HuH-7 (cell line): Measurements from ENCODE around the gene HOGA1.
A peak's percentile ranks its signal among the peaks of the same experiment; 100 is the strongest.
"Not testable (repeated sequence)": the region's sequence is repeated elsewhere in the genome, so short reads cannot be mapped to it uniquely, and the experiment has no call there.

Source experiments
- DNase-seq: peaks from one replicate; pipeline ENCODE4 v3.0.0; 2011; ENCODE audit warnings: low spot score

The HOGA1 gene

DNA sequence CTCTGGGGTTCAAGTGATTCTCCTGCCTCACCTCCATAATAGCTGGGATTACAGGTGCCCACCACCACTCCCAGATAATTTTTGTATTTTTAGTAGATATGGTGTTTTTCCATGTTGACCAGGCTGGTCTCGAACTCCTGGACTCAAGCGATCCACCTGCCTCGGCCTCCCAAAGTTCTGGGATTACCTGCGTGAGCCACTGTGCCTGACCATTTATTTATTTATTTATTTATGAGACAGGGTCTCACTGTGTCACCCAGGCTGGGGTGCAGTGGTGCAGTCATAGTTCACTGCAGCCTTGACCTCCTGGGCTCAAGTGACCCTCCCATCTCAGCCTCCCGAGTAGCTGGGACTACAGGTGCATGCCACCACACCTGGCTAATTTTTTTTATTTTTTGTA lies 29.9 kb upstream of the HOGA1 start:
- not testable (repeated sequence) for DNase-seq

DNA sequence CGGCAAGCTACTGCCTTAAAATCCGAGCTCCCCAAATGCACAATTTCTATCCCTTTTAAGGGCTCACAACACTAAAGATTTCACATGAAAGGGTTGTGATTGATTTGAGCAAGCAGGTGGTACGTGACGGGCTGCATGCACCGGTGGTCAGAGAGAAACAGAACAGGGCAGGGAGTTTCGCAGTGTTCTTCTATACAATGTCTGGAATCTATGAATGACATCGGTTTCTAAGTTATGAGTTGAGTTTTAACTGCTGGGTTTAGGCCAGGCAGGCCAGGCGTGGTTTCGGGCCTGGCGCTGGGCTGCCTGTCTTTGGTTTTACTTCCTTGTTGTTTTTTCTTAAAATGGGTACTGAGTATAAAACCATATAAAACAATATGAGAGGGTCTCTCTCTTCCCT lies 28.6 kb upstream of the HOGA1 start:
- DNase-seq, result not testable (repeated sequence)

DNA sequence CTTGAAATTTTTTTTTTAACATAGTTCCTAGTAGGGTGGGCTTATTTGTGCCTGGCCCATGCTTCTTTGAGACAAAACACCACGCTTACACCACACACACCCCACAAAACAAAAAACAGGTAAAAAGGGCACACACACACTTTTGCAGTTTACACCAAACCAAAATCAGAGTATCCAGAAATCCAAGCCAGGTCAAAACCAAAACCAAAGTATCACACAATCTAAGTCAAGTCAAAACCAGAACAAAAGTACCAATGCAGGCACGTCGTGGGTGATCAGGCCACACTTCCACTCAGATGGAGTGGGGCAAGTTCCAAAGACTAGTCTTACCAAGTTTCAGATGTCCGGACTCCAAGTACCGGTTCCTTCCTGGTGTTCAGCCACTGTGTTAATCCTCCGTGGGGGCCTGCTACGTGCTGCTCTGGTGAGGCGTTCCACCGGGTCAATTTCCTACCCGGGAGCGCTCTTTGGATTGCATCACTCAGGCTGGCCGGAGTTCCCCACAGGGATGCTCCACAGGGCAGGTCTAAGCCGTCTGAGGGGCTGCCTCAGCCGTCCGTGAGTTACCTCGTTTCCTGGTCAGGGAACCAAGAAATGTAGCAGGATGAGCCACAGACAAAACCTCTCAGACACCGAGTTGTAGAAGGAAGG lies 23.3 kb upstream of the HOGA1 start:
- not testable (repeated sequence) for DNase-seq

DNA sequence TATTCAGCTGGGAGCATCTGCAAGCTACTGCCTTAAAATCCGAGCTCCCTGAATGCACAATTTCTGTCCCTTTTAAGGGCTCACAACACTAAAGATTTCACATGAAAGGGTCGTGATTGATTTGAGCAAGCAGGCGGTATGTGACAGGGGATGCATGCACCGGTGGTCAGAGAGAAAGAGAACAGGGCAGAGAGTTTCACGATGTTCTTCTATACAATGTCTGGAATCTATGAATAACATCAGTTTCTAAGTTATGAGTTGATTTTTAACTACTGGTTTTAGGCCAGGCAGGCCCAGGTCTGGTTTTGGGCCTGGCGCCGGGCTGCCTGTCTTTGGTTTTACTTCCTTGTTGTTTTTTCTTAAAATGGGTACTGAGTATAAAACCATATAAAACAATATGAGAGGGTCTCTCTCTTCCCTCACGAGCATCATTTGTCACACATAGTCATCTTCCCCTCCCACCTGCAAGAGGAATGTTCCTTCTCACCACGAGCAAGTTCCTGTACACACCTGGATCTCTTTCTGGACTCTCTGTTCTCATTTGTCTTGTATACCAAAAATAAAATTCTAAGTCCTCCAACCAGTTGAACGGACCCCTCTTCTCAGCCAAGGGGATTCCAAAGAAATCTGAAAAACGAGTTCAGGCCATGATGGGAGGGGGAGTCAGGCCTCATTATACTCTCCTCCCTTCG lies 22.7 kb upstream of the HOGA1 start:
- DNase-seq, result not testable (repeated sequence)

DNA sequence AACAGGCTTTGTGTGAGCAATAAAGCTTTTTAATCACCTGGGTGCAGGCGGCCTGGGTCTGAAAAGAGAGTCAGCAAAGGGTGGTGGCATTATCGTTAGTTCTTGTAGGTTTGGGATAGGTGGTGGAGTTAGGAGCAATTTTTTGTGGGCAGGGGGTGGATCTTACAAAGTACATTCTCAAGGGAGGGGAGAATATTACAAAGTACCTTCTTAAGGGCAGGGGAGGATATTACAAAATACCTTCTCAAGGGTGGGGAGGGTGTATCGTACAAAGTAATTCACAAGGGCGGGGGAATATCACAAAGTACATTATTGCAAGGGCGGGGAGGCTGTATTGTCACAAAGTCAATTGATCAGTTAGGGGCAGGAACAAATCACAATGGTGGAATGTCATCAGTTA lies 21.9 kb upstream of the HOGA1 start:
- DNase-seq, result not testable (repeated sequence)

DNA sequence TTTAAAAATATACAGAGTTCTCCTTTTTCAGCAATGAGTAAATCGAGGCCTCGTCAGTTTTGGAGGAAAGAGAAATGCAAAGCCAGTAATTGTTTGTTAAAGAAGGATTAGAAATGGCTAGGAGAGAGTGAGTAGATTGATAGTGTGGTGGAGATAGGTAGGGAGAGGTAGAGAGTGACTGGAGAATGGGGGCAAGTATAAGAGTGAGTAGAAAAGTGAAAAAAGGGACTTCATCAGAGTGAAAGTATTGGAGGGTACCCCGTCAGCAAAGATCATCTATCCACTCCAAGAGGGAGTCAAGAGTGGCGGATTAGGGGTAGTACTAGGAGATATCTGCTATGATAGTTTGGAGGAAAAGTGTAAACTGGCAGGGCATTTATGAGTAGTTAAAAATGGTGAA lies 20.9 kb upstream of the HOGA1 start:
- no peak for DNase-seq

DNA sequence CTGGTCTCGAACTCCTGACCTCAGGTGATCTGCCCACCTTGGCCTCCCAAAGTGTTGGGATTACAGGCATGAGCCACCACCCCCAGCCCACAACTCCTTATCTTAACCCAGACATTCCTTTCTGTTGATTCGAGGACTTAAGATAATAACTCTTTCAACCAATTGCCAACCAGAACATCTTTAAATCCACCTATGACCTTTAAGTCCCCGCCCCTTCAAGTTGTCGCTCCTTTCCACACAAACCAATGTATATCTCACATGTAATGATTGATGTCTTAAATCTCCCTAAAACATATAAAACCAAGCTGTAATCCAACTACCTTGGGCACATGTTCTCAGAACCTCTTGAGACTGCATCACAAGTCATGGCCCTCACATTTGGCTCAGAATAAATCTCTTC lies 19.4 kb upstream of the HOGA1 start:
- DNase-seq, result no peak

DNA sequence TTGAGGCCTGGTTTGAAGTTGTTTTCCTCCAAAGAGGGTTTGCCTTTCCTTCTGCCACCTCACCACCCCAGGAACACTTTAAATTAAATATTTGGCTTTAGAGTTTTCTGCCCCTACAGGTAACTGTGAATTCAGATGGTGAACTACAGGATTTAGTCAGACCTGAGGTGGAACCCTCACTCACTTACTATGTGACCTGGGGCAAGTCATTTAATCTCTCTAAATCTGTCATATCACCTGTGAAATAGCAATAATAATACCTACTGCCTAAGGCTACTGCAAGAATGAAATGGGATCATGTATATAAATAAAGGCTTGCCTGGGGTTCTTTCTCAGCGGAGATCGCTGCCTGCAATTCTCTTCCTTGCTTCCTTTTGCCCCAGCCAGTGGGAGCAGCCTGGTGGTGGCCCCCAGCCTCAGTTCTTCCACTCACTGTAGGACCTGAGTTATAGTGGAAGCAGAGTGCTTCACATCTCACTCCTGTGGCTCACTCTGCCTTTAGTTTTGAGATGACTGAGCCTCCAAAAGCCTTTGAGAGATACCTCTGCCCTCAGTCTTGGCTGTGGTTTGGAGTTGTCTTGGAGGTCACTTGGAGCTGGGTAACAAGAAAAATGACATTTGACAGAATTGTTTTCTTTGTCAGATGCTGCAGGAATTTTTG lies 17.7 kb upstream of the HOGA1 start:
- DNase-seq, result no peak

DNA sequence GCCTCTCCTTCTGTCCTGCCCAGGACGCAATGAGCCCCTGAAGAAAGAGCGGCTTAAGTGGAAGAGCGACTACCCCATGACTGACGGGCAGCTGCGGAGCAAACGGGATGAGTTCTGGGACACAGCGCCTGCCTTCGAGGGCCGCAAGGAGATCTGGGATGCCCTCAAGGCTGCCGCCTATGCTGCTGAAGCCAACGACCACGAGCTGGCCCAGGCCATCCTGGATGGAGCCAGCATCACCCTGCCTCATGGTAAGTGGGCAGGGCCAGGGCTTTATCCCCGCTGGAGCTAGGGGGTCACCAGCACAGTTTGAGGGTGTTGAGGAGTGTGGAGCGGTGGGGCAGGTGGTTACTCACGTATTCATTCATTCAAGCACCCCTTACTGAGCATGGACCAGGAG lies 16.3 kb upstream of the HOGA1 start:
- no peak for DNase-seq

DNA sequence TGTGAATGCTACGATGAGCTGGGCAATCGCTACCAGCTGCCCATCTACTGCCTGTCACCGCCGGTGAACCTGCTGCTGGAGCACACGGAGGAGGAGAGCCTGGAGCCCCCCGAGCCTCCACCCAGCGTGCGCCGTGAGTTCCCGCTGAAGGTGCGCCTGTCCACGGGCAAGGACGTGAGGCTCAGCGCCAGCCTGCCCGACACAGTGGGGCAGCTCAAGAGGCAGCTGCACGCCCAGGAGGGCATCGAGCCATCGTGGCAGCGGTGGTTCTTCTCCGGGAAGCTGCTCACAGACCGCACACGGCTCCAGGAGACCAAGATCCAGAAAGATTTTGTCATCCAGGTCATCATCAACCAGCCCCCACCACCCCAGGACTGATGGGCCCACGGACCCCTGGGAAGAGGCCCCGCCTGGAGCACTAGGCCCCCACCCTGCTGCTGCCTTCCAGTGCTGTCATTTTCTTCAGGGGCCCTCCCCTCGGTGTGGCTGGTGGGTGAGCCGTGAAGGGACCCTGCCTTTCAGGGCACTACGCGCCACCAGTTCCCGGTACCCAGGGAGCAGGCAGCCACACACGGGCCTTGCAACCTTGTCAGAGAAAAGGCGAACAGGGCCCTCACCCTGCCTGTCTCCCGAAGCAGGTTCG lies 13.9 kb upstream of the HOGA1 start:
- no peak for DNase-seq

DNA sequence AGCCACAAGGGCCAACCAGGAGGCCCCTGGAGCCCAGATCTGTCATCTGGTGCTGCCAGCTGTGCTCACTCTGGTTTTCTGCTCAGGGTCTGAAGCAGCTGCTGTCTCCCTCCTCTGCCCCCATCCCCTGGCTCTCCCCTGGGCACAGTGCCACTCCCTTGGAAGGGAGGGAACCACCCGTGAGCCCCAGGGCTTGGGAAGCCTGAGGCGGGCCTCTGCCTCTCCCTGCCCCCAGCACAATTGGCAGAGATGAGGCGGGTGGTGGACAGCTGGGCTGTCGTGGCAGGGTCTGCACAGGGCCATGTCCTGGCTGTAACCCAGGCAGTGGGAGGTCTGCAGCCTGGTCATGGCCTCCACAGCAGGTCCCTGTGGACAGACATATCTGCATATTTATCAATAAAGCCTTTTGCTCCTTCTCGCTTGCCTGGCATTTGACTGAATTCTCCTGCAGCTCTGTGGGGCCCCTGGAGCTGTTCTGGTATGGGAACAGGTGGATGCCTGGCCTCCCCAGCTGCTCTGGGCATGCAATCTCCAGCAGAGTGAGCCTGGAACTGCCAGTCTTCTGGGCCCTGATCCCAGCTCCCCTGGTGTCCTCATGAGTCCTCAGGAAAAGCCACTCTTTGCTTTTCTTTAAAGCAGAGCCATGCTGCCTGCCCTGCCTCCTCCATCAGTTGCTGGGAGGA lies 13.3 kb upstream of the HOGA1 start:
- DNase-seq, result no peak

DNA sequence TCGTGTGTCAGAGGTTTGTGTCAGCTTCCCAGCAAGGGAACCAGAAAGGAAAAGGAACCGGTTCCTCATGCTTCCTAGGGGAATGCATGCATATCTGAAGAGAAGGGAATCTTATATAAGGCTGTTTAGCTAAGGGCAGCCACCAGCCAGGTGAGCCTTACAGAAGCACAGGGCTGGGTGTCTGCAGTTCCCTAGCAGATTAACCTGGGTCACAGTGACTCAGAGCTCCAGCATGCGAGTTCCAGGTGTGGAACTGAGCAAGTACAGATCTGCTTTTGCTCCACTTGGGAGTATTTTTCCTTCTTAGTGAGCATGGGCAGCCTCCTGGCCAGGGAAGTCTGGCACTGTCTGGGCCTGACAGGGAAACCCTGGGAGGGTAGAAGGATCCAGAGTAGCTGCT lies 12.6 kb upstream of the HOGA1 start:
- DNase-seq, result no peak

DNA sequence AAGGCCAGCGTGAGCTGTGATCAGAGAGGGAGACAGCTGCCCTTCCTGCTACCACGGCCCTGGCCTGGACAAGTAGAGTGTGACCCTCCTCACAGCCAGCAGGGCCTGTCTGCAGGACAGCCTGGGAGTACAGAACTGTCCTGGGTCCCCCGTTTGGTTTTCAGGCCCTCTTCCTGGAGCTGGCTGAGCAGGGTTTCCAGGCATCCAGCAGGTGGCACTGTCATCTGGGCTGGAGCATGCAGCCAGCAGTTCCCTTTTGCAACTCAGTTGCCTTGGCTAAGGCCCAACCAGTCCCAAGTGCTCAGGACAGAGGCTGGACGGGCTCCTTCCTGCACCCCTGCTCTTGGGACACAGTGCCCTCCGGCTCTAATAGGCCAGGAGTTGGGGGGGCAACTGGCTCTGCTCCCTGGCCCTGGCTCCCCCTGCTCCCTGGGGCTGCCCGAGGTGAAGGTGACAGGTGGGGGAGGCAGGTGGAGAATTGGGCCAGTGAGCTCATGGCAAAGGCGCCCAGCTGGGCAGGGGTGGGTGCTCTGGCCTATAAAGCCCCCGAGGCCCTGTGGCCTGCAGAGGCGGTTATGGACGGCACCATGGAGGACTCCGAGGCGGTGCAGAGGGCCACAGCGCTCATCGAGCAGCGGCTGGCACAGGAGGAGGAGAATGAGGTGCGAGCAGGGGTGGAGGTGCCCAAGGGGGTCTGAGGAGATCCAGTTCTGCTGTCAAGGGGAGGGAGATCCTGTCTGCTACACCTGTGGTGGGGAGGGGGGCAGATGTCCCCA lies 11.8 kb upstream of the HOGA1 start, which contains the start of gene ANKRD2:
Gene ANKRD2 (plus strand): TSS at position 566 of the 776 bp plus-strand sequence. CDS start 10 bp downstream, at position 576.
- peak; percentile 89 for DNase-seq

DNA sequence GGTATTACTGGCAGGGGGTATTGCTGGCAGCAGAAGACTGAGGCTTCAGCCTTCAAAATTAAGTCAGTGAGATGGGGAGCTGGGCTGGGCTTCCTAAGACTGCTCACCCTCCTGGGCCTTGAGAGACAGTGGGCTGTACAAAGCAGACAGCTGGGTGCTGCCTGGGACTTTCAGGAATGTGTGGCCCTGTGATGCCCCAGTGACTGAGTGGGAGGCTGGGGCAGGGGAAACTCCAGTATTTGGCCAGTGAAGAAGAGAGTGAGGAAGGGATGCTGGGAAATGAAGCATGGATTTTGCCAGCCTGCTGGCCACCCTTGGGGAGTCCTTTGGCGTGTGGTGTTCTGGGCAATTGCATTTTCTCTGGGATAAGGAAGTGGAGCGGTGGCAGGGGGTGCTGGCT lies 11.2 kb upstream of the HOGA1 start:
- no peak for DNase-seq

DNA sequence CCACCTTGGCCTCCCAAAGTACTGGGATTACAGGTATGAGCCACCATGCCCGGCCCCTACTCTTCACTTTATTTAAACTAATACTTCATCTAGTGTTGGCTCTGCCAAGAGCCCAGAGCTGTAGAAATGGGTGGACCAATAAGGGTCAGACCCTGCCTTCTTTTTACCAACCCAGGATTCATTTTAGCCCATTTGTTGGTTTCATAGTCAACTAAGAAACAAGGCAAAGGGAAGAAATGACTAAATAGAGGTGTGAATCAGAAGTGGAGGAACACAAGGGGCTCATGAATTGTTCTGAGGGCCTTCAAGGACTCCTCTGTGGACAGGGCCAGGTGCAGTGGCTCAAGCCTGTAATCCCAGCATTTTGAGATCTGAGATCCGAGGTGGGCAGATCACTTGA lies 10.5 kb upstream of the HOGA1 start:
- no peak for DNase-seq

DNA sequence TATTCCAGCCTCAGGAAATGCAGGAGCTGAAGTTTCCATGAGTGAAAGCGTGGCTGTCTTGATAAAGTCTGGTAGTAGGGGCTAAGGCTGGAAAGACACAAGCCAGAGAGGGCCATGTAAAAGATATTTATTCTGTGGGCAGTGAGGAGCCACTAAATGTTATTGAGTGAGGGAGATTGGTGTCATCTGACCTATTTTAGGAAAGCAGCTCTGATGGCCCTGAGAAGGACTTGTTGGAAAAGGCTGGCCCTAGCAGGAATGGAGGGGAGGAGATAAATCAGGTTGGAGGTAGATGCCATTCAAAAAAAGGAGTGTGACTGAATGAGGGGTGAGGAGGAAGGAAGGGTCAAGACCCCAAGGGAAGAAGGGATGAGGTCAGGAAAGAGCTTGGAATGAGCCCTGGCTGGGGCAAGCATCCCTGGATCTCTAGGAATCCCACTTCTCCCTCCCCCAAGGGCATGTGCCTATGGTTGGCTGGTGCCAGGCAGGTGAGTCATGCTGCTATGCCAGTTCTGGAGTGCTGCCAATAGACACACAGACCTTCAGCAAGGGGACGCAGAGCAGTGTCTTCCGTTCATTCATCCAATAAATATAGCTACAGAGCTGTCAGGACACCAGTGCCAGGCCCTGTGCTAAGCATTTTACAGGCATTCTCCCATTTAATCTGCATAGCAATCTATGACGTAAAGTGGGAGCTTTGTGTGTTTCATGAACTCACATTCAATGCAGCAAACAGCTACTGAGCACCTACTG lies 9.6 kb upstream of the HOGA1 start:
- DNase-seq, result no peak

DNA sequence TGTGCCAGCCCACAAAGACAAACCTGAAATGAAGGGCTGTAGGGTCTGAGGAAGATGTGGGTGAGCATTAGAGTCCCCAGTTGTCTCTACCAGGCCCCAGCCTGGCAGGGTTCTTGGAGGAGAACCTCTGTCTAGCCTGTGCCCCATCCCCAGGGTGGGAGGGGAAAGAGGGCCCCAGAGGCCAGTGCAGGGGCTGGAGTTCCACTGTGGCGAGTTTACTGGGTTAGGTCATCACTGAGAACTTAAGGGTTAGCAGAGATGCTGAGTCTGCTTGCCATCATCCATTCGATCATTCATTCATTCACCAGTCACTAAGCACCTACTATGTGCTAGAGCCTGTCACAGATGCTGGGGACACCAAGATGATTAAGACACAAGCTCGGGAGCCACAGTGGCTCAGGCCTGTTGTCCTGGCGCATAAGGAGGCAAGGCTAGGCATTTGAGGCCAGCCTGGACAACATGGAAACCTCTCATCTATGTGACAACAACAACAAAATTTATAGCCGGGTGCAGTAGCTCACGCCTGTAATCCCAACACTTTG lies 9.0 kb upstream of the HOGA1 start:
- DNase-seq, result no peak

DNA sequence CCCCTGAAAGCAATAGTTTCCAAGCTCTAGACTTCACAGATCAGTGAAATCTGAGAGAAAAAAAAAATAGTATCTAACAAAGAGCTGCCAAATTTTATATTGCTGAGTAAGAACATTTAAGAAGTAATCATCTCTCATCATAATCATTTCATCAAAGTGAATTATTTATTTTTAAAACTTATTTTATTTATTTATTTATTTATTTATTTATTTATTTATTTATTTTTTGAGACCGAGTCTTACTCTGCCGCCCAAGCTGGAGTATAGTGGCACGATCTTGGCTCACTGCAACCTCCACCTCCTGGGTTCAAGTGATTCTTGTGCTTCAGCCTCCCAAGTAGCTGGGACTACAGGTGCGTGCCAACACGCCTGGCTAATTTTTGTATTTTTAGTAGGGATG lies 7.7 kb upstream of the HOGA1 start:
- not testable (repeated sequence) for DNase-seq

DNA sequence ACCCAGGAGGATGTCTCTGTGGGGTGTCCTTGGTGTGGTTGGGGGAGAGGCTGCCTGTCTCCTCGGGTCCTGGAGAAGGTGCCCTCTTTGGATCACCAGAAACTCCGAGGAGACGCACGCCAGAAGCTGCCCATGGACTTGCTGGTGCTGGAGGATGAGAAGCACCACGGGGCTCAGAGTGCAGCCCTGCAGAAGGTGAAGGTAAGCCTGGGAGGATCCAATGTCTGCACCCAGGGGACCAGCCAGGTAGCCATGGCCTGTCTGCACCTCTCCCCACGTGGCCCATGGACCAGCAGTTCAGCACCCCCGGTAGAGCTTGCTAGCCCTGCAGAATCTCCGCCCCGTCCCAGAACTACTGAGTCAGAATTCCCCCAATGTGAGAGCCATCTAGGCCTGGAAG lies 6.5 kb upstream of the HOGA1 start:
- DNase-seq, result no peak

DNA sequence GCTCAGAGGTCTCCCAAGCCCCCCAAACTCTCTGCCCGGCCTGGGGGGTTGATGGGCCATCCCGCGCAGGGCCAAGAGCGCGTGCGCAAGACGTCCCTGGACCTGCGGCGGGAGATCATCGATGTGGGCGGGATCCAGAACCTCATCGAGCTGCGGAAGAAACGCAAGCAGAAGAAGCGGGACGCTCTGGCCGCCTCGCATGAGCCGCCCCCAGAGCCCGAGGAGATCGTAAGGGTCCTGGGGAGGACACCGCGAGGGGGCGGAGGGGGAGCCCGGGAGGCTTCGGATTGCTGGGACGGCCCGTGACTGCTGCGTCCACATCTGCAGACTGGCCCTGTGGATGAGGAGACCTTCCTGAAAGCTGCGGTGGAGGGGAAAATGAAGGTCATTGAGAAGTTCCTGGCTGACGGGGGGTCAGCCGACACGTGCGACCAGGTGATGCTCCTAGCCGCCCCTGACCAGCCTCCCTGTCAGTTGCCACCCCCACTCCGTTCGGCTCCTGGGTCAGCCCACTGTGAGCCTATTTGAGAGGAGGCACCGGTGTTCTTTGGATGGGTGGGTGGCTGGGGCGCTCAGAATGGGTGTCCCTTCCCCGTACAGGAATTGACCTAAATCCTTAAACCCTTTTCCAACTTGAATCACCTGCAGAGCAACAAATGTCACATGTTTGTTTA lies 5.9 kb upstream of the HOGA1 start:
- no peak for DNase-seq
